NCI-H2081 treated with DMSO at 0.1 percent for 48 hours (cell line): Measurements from ENCODE around the gene ARHGEF37.
A peak's percentile ranks its signal among the peaks of the same experiment; 100 is the strongest.
"Not testable (repeated sequence)": the region's sequence is repeated elsewhere in the genome, so short reads cannot be mapped to it uniquely, and the experiment has no call there.

Source experiments
- DNase-seq: peaks from one replicate; lab custom pipeline; 2025; lab: John Stamatoyannopoulos, UW

The ARHGEF37 gene, protein sequence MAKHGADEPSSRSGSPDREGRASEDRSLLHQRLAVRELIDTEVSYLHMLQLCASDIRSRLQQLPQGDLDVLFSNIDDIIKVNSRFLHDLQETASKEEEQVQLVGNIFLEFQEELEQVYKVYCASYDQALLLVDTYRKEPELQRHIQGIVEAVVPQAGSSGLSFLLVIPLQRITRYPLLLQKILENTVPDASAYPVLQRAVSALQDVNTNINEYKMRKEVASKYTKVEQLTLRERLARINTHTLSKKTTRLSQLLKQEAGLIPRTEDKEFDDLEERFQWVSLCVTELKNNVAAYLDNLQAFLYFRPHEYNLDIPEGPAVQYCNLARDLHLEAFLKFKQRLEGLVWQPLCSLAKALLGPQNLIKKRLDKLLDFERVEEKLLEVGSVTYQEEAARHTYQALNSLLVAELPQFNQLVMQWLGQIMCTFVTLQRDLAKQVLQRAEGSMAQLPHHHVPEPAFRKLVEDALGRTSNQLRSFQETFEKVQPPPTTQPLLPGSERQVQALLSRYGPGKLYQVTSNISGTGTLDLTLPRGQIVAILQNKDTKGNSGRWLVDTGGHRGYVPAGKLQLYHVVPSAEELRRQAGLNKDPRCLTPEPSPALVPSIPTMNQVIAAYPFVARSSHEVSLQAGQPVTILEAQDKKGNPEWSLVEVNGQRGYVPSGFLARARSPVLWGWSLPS

GRCh38 chr5:149581192-149581861 is at the start of gene ARHGEF37:
TSS of gene ARHGEF37 (plus strand) at chr5:149581498. CDS start at chr5:149597770, 16,272 bp downstream.
- no peak for DNase-seq

DNA sequence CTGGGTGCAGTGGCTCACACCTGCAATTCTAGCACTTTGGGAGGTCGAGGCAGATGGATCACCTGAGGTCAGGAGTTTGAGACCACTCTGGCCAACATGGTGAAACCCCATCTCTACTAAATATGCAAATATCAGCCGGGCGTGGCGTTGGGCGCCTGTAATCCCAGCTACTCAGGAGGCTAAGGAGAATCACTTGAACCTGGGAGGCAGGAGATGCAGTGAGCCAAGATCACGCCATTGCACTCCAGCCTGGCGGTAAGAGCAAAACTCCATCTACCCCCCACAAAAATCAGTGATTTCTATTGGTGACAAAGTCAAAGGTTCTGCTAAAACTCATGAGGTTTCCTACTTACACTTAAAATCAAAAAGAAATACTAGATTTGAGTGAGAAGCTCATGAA is 48.9 kb upstream of the ARHGEF37 start:
- no peak for DNase-seq

- not testable (repeated sequence) for DNase-seq
Measured at GRCh38 chr5:149535787-149536186, 45.5 kb upstream of the ARHGEF37 start.

GRCh38 chr5:149537374-149537975 is 43.8 kb upstream of the ARHGEF37 start:
- no peak for DNase-seq

DNA sequence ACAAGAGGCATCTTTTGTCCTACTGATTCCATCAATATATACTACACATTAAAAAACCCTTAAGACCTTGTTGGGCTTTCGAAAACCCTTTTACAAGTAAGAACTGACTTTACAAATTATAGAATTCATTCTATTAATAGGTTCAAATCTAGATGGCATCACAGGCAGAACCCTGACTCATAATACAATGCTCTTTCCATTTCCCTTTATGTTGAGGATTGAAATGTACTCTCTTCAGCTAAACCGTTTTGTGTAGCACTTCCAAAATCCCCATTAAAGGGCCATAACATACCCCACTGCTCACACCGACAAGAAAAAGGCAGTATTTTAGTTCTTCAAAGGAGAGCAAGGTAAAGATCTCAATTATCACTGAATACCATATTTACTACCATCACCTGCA is 41.2 kb upstream of the ARHGEF37 start:
- DNase-seq: no peak

- no peak for DNase-seq
Measured at GRCh38 chr5:149541893-149542292, 39.4 kb upstream of the ARHGEF37 start.

DNA sequence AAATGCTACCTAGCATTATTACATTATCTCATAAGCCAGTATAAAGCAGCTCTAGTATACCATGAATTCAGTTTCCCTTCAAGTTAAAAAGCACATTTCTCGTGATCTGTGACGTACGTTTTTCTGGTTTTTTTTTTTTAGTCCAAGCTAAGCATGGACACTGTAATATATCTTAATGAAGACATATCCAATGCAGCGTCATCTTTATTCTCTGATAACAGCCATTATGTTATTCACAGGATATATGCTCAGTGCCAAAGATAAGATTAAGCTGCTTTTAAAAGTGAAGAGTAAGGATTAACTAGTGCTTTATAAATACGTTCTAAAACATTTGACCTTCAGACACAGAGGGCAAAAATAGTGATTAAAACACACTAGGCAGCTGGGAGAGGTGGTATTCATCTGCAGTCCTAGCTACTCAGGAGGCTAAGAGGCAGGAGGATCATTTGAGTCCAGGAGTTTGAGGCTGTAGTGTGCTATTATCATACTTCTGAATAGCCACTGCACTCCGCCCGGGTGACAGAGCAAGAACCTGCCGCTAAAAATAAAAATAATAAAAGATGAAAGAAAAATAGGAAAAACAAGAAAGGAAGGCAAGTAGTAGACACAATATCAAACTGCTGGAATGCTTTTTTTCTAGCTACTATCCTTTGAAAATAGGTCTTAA is 37.8 kb upstream of the ARHGEF37 start:
- no peak for DNase-seq

GRCh38 chr5:149544028-149544420 is 37.3 kb upstream of the ARHGEF37 start:
- DNase-seq: no peak

- no peak for DNase-seq
Measured at GRCh38 chr5:149545327-149545726, 36.0 kb upstream of the ARHGEF37 start.

DNA sequence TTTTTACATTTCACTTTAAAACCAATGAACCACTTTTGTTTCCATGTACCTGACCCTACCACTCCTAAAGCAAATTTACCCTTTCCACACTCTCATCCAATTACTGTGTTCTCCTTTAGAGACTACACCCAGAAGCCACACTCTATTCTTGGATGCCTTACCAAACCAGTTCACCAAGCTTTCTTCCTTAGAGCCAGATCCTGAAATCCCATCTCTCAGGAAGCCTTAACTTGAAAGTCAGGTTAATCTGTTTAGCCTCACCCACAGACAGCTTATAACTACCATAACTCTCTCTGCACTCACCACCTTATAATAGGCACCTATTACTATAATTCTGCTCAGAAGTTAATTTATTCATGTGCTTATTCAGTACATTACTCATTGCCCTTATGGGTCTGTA is 34.3 kb upstream of the ARHGEF37 start:
- no peak for DNase-seq

- DNase-seq: no peak
Measured at GRCh38 chr5:149549461-149550267, 31.6 kb upstream of the ARHGEF37 start.

DNA sequence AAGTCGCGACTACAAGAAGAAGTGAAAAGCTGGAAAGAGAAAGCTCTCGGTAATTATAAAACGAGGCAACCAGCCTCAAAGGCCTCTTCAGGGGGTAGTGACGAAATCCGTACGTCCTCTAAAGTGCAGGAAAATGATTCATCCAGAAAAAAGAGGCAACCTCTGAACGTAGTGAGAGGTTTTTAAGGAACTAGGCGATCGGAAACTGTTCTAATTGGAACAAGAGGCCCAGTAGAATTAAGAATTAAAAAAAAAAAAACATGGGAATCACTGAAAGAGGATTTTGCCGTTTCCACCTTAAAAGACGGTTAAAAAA is 31.1 kb upstream of the ARHGEF37 start:
- DNase-seq: no peak

GRCh38 chr5:149550594-149551226 is 30.6 kb upstream of the ARHGEF37 start:
- no peak for DNase-seq

DNA sequence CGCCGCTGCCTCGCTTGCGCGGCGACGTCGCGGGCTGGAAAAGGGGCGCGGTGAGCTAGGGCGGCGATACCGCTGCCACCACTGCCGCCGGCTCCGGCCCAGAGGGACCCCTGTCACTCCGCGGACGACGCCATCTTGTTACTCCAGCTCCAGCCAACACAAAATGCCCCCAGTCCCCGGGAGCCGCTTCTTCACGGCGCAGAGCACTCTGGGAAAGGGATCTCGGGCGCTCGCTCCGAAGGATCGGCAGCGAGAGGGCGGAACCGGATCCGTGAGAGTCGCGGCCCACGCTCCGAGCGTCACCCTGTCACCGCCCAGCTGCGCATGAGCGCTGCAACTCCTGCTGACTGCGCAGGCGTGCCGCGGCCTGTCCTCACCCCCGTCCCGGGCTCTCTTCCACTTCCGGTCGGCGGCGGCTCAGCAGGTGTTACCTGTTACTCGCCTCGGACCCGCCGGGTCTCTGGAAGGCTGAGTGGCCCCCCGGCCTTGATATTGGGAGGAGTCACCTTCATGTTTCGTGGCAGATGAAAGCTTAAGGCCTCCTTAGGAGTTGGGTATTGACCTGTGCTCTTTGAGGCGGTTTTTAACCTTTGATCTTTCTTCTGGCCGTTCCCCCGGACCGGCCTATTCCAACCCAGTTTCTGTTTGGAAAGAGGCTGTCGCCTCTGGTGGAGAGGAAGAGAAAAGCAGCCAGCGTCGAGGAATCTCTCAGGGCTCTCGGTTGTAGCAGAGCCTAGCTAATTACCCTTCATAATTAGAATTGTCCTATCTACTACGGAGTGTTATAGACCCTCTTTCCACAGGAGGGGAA is 29.9 kb upstream of the ARHGEF37 start, which contains the start of gene CSNK1A1:
Gene CSNK1A1 (minus strand): TSS at position 213 of the 811 bp plus-strand sequence. CDS start 475 bp downstream, outside the sequence.
- DNase-seq: peak; percentile 85

DNA sequence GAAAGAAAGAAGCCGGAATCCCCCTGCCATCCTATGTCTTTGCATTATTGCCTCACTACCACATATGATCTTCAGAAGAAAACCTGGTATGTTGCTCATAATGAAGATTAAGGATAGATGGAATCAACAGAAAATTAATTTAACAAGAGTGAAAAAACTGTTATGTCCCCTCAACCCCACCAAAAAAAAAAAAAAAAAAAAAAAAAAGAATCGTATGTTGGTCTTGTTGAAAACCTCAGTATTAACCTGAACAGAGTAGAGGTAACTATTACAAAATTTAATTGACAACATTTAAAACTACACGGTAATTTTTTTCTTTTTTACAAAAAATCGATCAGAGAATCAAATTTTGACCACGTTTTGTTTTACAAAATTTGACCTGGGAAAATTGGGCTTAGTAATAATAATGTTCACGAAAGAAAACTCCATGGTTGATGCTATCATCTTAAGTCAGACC is 29.2 kb upstream of the ARHGEF37 start:
- no peak for DNase-seq

DNA sequence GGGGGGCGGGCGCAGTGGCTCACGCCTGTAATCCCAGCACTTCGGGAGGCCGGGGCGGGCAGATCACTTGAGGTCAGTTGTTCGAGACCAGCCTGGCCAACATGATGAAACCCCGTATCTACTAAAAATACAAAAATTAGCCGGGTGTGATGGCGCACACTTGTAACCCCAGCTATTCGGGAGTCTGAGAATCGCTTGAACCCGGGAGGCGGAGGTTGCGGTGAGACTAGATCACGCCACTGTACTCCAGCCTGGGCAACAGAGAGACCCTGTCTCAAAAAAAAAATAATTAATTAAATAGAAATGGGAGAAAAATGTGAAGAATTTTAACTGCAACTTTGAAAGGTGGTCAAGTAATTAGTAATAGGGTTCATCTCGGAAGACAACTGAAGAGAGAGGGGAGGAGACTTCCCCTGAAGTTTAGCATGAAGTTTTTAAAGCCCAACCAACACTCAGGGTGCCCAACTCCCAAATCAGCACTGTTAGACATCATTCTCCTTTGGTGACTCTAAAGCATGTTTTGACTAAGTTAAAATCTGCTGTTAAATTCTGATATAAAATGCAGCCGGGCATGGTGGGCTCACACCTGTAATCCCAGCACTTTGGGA is 28.6 kb upstream of the ARHGEF37 start:
- no peak for DNase-seq

DNA sequence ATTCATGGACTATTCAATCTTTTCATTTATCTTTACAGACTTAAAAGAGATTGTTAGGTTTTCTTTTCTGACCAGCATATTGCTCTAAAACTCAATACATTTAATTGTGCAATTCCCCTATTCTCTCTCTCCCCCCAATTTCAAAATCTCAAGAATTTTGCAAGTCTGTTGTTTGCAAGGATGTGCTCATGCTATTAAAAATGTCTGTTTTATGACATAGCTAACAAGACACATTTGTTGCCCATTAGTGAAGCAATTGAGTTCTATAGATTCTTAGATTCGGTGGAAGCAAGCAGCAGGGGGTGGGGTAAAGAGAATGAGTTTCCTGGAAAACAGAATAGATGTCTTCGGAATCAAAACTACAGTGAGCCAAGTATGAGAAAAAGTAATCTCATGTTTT is 21.6 kb upstream of the ARHGEF37 start:
- no peak for DNase-seq

DNA sequence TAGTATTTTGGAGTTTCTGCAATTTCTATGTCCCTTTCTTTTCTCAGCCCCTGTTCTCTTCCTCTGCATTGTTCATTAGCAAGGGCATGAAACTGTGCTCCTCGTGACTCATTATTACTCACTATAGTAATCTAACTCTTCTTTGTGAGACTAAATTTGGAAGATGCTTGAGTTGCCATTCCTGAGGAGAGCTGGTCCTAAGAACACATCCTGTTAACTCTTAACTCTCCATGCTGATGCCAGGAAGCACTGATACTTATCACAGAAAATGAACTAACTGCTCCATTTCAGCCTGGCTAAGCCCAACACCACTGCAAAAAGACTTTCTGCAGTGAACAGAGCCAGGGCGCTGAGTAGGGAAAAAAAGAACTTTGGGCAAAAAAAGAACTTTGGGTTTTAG is 19.4 kb upstream of the ARHGEF37 start:
- no peak for DNase-seq

DNA sequence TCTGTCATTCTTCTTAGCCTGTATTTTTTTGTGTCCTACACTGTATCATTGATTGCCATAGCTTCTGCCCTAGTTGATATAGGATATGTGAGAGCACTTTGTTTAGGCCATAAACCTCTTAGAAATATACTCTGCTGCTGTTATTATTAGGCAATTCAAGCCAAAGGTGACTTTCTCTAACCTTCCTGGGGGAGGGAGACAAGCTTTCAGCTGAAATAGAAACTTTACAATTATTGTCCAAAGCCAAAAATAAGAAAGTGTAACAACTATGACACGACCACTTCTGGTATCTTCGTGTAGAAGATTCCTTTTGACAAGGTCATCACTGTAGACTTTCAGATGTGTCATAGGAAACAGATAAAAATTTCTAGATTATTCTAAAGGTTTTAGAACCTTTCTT is 17.8 kb upstream of the ARHGEF37 start:
- DNase-seq: no peak
